Chondrocyte (in vitro differentiated cells): ENCODE measurements around the gene NXPH2. TPM values are rescaled to one million over a fixed set of nuclear protein-coding genes. Genes with fewer than 3 reads are reported as not detected.

ENCODE experiments used
- DNase-seq: peaks from one replicate; pipeline ENCODE4 v3.0.0; 2021; ENCODE audit warnings: mixed read lengths, low spot score
- H3K27ac Mint-ChIP-seq: one replicate; pipeline ENCODE4 v1.8.0; 2021; ENCODE audit warnings: mild to moderate bottlenecking, moderate library complexity, mixed read lengths; ENCODE audit not compliant: unreplicated experiment
- H3K27me3 Mint-ChIP-seq: 2 replicates; pipeline ENCODE4 v1.8.0; 2021; ENCODE audit warnings: low read depth, mixed read lengths
- H3K36me3 Mint-ChIP-seq: 2 replicates; pipeline ENCODE4 v1.8.0; 2021; ENCODE audit warnings: low read depth, mixed read lengths
- H3K4me1 Mint-ChIP-seq: 2 replicates; pipeline ENCODE4 v1.8.0; 2021; ENCODE audit warnings: low read depth, mild to moderate bottlenecking, mixed read lengths
- H3K4me3 Mint-ChIP-seq: one replicate; pipeline ENCODE4 v1.8.0; 2021; ENCODE audit warnings: mild to moderate bottlenecking, moderate library complexity, mixed read lengths; ENCODE audit not compliant: unreplicated experiment
- H3K9me3 Mint-ChIP-seq: 2 replicates; pipeline ENCODE4 v1.8.0; 2021; ENCODE audit warnings: low read depth, mixed read lengths
- total RNA-seq: library from RNA; stranded (reverse); gene quantifications from 3 replicates; pipeline ENCODE4 v1.2.1, GENCODE V29; 2021
- TF ChIP-seq, protein P1 (sequence below): fragments of 200-600 bp; sonication (generic); IDR thresholded peaks from 2 replicates; pipeline ENCODE4 v1.5.0; 2021; ENCODE audit warnings: antibody characterized with exemption, mild to moderate bottlenecking, moderate library complexity

NXPH2 gene
- total RNA-seq, 1 donor from 2014 or later = not detected

- Mint-ChIP-seq H3K36me3 (no peaks in the 10 kb centered on the region), H3K27ac (no peak overlapping the region), H3K9me3 (no peaks in the 10 kb centered on the region), H3K4me3 (no peak overlapping the region), H3K27me3 (peaks cover 22% of the 10 kb centered on the region), H3K4me1 (no peaks in the 10 kb centered on the region)
- no peak for DNase-seq
- TF ChIP-seq, protein P1, sequence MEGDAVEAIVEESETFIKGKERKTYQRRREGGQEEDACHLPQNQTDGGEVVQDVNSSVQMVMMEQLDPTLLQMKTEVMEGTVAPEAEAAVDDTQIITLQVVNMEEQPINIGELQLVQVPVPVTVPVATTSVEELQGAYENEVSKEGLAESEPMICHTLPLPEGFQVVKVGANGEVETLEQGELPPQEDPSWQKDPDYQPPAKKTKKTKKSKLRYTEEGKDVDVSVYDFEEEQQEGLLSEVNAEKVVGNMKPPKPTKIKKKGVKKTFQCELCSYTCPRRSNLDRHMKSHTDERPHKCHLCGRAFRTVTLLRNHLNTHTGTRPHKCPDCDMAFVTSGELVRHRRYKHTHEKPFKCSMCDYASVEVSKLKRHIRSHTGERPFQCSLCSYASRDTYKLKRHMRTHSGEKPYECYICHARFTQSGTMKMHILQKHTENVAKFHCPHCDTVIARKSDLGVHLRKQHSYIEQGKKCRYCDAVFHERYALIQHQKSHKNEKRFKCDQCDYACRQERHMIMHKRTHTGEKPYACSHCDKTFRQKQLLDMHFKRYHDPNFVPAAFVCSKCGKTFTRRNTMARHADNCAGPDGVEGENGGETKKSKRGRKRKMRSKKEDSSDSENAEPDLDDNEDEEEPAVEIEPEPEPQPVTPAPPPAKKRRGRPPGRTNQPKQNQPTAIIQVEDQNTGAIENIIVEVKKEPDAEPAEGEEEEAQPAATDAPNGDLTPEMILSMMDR = no peak
Observed at GRCh38 chr2:138682163-138682562, 98.0 kb downstream of the NXPH2 start.

- DNase-seq = no peak
- H3K9me3 Mint-ChIP-seq = no peaks in the 10 kb centered on the region
Observed at GRCh38 chr2:138677221-138677620, 103.0 kb downstream of the NXPH2 start.

GRCh38 chr2:138676619-138677021, 103.6 kb downstream of the NXPH2 start:
- H3K27me3 Mint-ChIP-seq = peaks cover 21% of the 10 kb centered on the region
- no peak overlapping the region for H3K27ac Mint-ChIP-seq
- H3K4me3 Mint-ChIP-seq = no peak overlapping the region
- TF ChIP-seq, protein P1 = no peak
- H3K36me3 Mint-ChIP-seq = no peaks in the 10 kb centered on the region
- no peaks in the 10 kb centered on the region for H3K9me3 Mint-ChIP-seq
- no peak for DNase-seq
- no peaks in the 10 kb centered on the region for H3K4me1 Mint-ChIP-seq

More at GRCh38 chr2:138677221-138677620, 103.0 kb downstream of the NXPH2 start:
- TF ChIP-seq, protein P1 = no peak
- no peaks in the 10 kb centered on the region for H3K4me1 Mint-ChIP-seq
- H3K27ac Mint-ChIP-seq = no peak overlapping the region
- peaks cover 22% of the 10 kb centered on the region for H3K27me3 Mint-ChIP-seq
- no peaks in the 10 kb centered on the region for H3K36me3 Mint-ChIP-seq
- no peak overlapping the region for H3K4me3 Mint-ChIP-seq

DNA sequence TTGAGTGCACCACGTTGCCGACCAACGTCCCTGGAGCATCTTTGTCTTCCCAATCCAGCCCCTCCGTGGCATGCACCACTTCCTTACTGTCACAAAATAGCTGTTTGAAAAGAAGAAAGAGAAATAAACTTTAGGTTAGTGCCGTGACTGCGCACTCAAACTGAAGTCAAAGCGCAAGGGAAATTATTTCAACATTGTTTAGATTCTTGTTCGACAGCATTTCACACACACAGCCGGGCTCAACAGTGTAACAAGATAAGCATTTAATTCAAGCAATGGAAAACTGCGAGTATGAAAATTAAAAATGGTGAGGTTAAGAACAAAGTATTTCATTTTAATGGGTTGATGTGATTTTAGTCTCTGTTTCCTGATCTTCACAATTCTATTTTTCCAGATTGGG, 108.6 kb downstream of the NXPH2 start:
- Mint-ChIP-seq H3K9me3 (no peaks in the 10 kb centered on the region), H3K27me3 (peaks cover 21% of the 10 kb centered on the region), H3K27ac (no peak overlapping the region), H3K4me3 (no peak overlapping the region), H3K4me1 (no peaks in the 10 kb centered on the region), H3K36me3 (no peaks in the 10 kb centered on the region)
- DNase-seq = no peak
- TF ChIP-seq, protein P1 = no peak

- no peak for DNase-seq
- TF ChIP-seq, protein P1 = no peak
- no peaks in the 10 kb centered on the region for H3K36me3 Mint-ChIP-seq
- H3K4me3 Mint-ChIP-seq = no peak overlapping the region
- no peaks in the 10 kb centered on the region for H3K9me3 Mint-ChIP-seq
- peaks cover 18% of the 10 kb centered on the region for H3K27me3 Mint-ChIP-seq
- no peak overlapping the region for H3K27ac Mint-ChIP-seq
- no peaks in the 10 kb centered on the region for H3K4me1 Mint-ChIP-seq
Observed at GRCh38 chr2:138670734-138671133, 109.5 kb downstream of the NXPH2 start.
